GM12801 (cell line): ENCODE data around the gene TXNRD1.

Experiments used
- TF ChIP-seq, protein P1 (sequence below): IDR thresholded peaks from one replicate; pipeline ENCODE4 v1.5.1; 2011; ENCODE audit warnings: control low read depth; ENCODE audit not compliant: insufficient read length; ENCODE audit errors: extremely low read depth

Gene TXNRD1

DNA sequence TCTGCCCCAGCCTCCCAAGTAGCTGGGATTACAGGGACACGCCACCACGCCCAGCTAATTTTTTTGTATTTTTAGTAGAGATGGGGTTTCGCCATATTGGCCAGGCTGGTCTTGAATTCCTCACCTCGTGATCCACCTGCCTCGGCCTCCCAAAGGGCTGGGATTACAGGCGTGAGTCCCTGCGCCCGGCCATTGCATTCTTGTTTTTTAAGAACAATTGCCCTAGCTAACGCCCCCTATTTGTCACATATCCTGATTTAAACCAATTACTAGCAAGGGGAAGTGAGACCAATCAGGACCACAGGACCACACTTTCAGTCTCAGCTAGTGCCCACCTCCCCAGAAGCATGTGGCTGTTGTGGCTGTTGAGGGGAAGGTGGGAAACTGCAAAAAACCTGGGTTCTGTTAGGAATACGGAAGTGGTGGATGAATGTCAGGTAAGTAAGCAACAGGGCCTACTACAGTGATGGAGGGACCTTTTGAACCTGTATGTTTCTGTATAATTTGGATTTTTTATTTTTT lies 39.8 kb upstream of the TXNRD1 start:
- TF ChIP-seq, protein P1, sequence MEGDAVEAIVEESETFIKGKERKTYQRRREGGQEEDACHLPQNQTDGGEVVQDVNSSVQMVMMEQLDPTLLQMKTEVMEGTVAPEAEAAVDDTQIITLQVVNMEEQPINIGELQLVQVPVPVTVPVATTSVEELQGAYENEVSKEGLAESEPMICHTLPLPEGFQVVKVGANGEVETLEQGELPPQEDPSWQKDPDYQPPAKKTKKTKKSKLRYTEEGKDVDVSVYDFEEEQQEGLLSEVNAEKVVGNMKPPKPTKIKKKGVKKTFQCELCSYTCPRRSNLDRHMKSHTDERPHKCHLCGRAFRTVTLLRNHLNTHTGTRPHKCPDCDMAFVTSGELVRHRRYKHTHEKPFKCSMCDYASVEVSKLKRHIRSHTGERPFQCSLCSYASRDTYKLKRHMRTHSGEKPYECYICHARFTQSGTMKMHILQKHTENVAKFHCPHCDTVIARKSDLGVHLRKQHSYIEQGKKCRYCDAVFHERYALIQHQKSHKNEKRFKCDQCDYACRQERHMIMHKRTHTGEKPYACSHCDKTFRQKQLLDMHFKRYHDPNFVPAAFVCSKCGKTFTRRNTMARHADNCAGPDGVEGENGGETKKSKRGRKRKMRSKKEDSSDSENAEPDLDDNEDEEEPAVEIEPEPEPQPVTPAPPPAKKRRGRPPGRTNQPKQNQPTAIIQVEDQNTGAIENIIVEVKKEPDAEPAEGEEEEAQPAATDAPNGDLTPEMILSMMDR, result no peak

GRCh38 chr12:104177336-104177662 lies 38.3 kb upstream of the TXNRD1 start:
- TF ChIP-seq, protein P1, result no peak

- TF ChIP-seq, protein P1, result no peak
Observed at GRCh38 chr12:104177663-104178501, 37.7 kb upstream of the TXNRD1 start.

DNA sequence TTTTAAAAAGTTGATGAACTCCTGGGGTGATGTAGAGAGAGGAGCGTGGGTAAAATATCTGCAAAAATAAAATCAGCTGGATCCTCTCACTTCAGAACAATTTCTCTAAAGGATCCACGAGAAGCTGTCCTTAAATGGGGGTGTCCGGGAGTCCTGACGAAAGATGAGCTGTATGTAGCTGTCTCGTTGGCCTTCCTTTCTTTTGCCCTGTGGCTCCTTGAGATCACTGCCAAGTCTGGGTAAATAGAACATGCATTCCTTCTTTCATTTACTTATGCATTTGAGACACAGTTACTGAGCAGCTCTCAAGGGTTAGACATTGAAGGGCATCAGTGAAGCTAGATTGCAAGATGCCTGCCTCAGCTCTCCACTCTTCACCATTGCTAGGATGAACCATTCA lies 35.2 kb upstream of the TXNRD1 start:
- TF ChIP-seq, protein P1, result no peak

GRCh38 chr12:104181313-104181712 lies 34.3 kb upstream of the TXNRD1 start:
- TF ChIP-seq, protein P1, result no peak

DNA sequence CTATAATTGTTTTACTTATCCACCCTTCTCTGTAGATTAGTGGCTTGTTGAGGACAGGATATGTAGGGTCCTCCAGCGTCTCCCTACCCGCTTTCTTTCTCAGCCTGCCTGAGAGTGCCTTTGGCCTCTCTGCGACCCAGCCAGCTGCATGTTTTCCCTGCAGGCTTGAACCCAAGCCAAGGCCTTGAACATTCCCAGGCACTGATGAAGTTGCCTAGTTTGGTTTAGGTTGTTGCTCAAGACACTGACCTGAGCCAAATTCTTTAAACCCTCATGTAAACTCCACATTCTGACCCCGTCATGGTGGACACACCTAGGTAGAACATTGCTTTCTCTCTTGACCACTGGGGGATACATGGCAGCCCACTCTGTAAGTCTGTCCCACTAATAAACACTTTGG lies 33.4 kb upstream of the TXNRD1 start:
- TF ChIP-seq, protein P1, result no peak

DNA sequence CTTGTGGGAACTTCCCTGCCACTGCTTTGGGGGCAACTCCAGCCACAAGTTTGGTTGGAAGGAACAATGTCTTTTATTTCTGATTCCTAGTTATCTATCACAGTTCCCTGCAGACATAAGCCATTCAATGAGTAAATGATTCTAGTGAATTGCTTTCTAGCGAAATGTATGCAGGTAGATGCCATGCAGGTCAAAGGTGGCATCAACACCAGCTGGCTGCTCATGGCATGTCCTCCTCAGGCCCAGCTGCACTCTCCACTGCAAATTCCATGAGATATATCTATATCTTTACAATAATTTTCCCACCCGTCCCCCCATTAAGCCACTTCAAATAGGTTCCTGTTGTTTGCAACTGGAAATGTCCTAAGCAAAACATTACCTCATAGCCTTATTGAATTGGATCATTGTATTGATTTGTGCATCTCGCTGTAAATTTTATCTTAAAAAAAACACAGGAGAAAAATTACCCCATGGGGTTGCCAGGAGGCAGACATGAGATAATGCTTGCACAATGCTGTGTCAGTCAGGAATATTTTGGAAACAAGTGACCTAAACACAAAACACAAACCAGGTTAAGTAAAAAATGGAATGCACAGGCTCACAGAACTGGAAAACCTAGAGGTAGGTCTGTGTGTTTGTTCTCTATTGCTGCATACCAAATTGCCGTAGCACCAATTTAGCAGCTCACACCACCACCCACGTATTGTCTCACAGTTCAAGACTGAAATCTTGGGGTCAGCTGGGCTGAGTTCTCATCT lies 32.8 kb upstream of the TXNRD1 start:
- TF ChIP-seq, protein P1, result no peak
